Left colon (tissue), 2 donors: ENCODE measurements around the gene MUC15. TPM values are rescaled to one million over a fixed set of nuclear protein-coding genes. Genes with fewer than 3 reads are reported as not detected.

Experiments
- ATAC-seq: fragments of 200-7000 bp; cut with Tn5 transposase; one replicate; pipeline ENCODE4 v1.9.1; 2020; ENCODE audit warnings: mild to moderate bottlenecking, moderate library complexity
- DNase-seq, 2 donors: peaks; one replicate each; pipeline ENCODE4 v3.0.0-alpha.2; 2020
- intact Hi-C, 2 donors: fragments of 100-400 bp; cut with DNase I in 1 of 2; cut with micrococcal nuclease in 1 of 2; formaldehyde crosslinking; loops; one replicate each; pipeline versions ENCODE4 v1.11.2 to v1.14.0; 2022; cut with DNase I, micrococcal nuclease
- total RNA-seq, 2 donors: library from RNA; stranded (reverse); fragmentation: NEBNext Ultra II Directional; extraction: Animal tissue kit (Norgen Biotek cat#: 25700); gene quantifications; one replicate each; pipeline ENCODE4 v1.2.1, GENCODE V29; 2021
- donor health status: DM: no; HTN: no; CAD: no.
- donor health status: DM: yes; HTN: yes; CAD: no.

The MUC15 gene
- total RNA-seq, 2 donors from 2014 or later = not detected

- DNase-seq = no peak
- no peak for ATAC-seq
- intact Hi-C loops = no loop called here
These were observed 7.1 kb upstream of the MUC15 start for GRCh38 chr11:26578998-26579661.

- ATAC-seq (no peak), DNase-seq (no peak)
- intact Hi-C loops = no loop called here
These were observed 3.9 kb upstream of the MUC15 start for GRCh38 chr11:26575946-26576345.

GRCh38 chr11:26573896-26574295 is 1.8 kb upstream of the MUC15 start:
- ATAC-seq (no peak), DNase-seq (no peak)
- intact Hi-C loops = no loop called here

GRCh38 chr11:26572770-26573402 is 823 bp upstream of the MUC15 start:
- intact Hi-C loops = no loop called here
- ATAC-seq (no peak), DNase-seq (no peak)

- intact Hi-C loops = no loop called here
- DNase-seq (no peak), ATAC-seq (no peak)
These were observed 2.4 kb downstream of the MUC15 start for GRCh38 chr11:26569646-26570045.

- DNase-seq (no peak), ATAC-seq (no peak)
- intact Hi-C loops = no loop called here
These were observed 13.9 kb downstream of the MUC15 start for GRCh38 chr11:26558190-26558589.

- intact Hi-C loops = no loop called here
- ATAC-seq (no peak), DNase-seq (no peak)
These were observed 14.4 kb downstream of the MUC15 start for GRCh38 chr11:26557666-26558065.

GRCh38 chr11:26556582-26556981 is 15.5 kb downstream of the MUC15 start:
- DNase-seq = no peak
- ATAC-seq = peak; percentile 49
- intact Hi-C loops = no loop called here

- intact Hi-C loops = no loop called here
- ATAC-seq (no peak), DNase-seq (no peak)
These were observed 17.6 kb downstream of the MUC15 start for GRCh38 chr11:26554455-26554854.

GRCh38 chr11:26553182-26553581 is 18.9 kb downstream of the MUC15 start:
- no peak for ATAC-seq
- DNase-seq = no peak
- intact Hi-C loops = no loop called here

- DNase-seq (no peak), ATAC-seq (no peak)
- intact Hi-C loops = no loop called here
These were observed 20.8 kb downstream of the MUC15 start for GRCh38 chr11:26551186-26551801.

- ATAC-seq = no peak
- intact Hi-C loops = no loop called here
- DNase-seq = no peak
These were observed 22.0 kb downstream of the MUC15 start for GRCh38 chr11:26550022-26550421.

- intact Hi-C loops = no loop called here
- no peak for ATAC-seq
- no peak for DNase-seq
These were observed 22.9 kb downstream of the MUC15 start for GRCh38 chr11:26549176-26549575.

GRCh38 chr11:26541870-26542269 is 30.2 kb downstream of the MUC15 start:
- ATAC-seq = no peak

GRCh38 chr11:26539517-26539916 is 32.5 kb downstream of the MUC15 start:
- no peak for DNase-seq
- ATAC-seq = no peak
- intact Hi-C loops = no loop called here

More at GRCh38 chr11:26541870-26542269, 30.2 kb downstream of the MUC15 start:
- intact Hi-C loops = no loop called here
- DNase-seq = no peak

- ATAC-seq (no peak), DNase-seq (no peak)
- intact Hi-C loops = no loop called here
These were observed 34.7 kb downstream of the MUC15 start for GRCh38 chr11:26537341-26537740.

GRCh38 chr11:26527685-26528084 is 44.4 kb downstream of the MUC15 start:
- ATAC-seq = no peak

GRCh38 chr11:26522912-26523610 is 49.0 kb downstream of the MUC15 start:
- DNase-seq (no peak), ATAC-seq (no peak)
- intact Hi-C loops = no loop called here

More at GRCh38 chr11:26527685-26528084, 44.4 kb downstream of the MUC15 start:
- no peak for DNase-seq
- intact Hi-C loops = no loop called here

- intact Hi-C loops = no loop called here
- ATAC-seq (no peak), DNase-seq (no peak)
These were observed 52.6 kb downstream of the MUC15 start for GRCh38 chr11:26519469-26519868.

GRCh38 chr11:26512196-26512595 is 59.9 kb downstream of the MUC15 start:
- no peak for ATAC-seq
- DNase-seq = no peak
- intact Hi-C loops = no loop called here
